Inflammatory macrophage treated with lipopolysaccharide for 4 hours (primary cell): ENCODE measurements around the gene RPL27A.

Experiments used
- DNase-seq: peaks from one replicate; pipeline ENCODE4 v3.0.0-alpha.2; 2020

RPL27A gene

DNA sequence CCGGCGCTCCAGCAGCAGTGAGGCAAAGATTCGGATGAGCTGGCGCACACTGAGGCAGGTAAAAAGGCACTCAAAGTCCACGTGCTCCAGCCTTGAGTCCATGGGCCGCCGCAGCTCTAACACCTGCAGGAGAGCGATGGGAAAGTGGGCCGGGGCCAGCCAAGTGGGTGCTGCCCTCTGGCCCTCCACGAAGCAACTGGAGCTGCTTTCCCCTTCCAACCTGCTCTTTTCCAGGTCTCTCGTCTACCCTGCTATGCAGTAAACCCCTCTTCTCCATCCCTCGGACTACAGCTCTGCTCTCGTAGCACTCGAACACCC is 20.0 kb downstream of the RPL27A start:
- no peak for DNase-seq

DNA sequence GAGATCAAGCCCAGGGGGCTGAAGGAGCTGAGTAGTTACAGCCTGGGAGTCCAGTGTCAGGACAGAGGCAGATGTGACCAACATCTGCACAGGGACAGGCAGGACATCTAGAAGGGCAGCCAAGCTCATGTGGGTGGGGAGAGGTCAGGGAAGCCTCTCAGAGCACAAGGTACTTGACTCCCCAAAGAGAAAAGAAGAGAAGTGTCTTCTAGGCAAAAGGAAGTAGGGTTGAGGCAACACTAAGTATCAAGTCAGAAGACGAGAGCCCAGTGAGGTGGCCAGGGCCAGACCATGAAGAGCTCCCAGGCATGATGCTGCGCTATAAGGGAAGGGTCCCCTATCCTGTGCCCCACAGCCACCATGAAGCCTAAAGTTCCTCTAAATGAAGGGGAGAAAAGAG is 21.5 kb downstream of the RPL27A start:
- peak; percentile 30 for DNase-seq

DNA sequence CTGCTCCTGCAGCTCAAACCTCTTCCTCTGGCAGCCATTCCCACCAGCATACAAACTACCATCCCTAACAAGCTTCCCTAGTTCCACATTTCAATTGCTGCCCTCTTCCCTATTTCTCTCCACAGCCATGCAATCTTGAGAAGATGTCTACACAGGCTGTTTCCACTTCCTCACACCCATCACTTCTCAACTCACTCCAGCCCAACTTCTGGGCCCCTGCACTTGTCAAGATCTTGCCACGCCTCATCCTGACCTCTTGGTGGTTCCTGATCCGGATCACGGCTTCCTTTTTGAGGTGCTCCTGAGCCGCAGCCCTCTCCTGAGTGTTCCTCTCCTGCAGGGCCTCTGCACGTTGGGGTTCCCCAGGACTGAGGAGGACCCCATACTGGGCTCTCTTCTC is 22.6 kb downstream of the RPL27A start:
- DNase-seq = peak; percentile 80

DNA sequence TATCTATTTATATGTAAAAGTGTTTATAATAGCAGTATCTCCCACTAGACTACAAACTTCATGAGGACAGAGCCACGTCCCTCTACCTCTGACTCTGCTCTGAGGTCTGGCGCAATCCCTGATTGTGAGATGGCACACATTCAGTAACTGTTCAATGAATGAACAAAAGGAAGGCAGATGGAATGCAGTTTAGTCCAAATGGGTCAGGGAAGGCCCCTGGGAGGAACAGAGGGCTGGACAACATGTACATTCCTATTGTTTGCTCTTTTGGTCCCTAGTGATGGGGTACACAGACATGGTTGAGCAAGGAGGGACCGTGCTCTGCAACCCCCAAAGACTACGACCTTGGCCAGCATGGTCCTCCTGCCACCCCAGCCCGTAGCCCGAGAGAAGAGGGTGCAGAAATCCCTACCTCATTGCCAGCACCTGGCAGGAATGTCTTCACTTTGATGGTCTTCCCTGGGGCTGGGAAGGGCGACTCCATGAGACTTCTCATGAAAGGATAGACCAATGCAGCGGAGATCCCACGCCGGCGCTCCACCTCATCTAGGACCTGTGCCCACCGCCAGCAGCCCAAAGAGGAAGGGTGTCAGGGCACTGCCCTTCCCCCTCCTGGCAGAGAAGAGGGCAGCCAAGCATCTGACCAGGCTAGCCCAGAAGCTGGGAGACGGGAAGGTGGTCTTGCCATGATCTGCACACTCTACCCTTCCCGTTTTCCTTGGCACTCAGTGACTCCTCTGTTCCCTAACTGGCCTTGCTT is 24.3 kb downstream of the RPL27A start:
- DNase-seq = no peak

DNA sequence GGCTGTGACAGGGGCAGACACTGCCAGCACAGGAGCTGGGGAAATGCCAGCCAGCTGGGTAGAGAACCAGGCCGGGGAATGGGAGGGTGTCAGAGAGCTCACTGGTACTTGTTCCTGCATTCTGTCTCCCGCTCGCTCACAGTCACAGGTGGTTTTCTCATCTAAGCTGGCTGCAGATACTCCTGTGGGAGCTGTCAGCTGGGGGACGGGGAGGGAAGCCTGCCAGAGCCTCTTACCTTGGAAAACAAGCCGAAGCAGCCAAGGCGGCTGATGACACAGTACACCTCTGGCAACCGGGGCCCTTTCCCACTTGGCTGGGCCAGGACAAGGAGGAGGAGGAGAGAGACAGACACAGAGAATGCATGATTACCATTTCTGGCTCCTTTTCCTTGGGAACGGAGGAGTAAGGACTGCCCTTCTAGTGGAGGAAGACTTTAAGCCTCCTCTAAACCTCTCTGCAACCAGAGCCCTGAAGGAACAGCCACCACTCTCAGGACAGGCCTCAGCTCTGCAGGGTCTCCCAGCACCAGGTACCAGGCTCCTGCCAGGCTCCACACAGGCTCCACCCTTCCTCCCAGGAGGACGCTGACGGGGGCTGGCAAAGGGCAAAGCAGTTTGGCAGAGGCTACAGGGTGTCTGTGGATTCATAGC is 25.1 kb downstream of the RPL27A start:
- no peak for DNase-seq

DNA sequence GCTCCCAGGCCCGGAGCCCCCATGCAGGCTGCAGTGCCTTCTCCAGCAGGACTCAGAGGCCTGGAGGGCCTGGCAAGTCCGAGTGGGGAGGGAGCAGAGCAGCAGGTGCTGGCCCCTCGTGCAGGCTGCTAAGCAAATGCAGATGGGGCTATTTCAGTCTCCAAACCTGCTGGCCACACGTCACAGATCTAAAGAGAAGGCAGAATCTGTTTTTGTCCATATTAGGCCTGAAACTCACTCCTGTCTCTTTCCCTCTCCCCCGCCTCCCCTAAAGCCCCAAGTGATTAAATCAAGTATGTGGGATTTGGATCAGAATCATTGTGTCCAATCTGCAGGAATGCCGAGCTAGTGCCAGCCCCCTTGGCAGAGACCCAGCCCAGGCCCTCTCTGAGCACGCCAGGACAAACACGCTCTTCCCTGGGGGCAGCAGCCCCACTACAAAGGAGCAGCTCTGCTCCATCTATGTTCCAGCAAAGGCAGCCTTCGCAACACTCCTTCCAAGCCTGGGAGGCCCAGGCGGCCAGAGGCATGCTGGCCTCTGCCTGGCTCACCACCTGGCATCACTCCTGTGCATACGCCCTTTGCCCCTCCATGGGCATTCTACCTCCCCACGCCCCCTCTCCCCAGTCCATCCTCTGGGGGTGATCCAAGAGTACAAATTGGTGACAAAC is 26.5 kb downstream of the RPL27A start:
- no peak for DNase-seq

DNA sequence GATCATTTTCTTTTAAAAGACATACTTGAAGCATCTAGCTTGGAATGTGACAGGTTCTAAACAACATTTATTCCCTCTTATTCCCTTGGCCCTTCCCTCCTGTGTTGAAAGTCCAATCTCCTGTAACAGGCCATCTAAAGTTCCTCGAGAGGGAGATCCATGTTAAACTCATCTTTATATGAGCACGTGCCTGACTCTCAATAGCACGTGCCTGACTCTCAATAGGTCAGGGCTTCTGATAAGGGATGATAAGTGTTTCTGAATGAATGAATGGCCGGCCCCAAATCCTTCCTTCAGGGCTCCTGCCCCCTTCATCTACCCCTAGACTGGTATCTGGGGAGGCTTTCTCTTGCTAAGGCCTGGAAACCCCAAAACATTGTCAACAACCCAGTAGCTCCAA is 27.2 kb downstream of the RPL27A start:
- no peak for DNase-seq

DNA sequence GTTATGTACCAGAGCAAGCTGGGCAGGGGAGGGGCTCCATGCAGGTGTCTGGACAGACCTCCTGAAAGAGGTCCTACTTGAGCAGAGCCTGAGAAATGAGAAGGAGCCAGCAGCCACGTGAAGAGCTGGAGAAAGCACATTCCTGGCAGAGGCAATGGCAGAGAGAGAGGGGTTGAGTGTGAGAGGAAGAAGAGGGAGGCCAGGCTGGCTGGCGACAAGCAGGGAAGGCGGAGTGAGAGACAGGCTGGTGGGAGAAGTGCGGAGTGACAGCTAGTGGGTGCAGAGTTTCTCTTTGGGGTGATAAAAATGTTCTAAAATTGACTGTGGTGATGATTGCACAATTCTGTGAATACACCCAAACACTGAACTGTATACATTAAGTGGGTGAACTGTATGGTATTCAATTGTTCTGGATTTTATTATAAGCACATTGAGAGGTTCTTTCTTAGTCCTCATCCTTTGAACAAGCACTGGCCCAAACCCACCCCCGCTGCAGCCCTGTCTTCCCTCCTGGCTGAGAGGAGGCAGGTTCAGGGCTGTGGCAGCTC is 29.4 kb downstream of the RPL27A start:
- DNase-seq = no peak

DNA sequence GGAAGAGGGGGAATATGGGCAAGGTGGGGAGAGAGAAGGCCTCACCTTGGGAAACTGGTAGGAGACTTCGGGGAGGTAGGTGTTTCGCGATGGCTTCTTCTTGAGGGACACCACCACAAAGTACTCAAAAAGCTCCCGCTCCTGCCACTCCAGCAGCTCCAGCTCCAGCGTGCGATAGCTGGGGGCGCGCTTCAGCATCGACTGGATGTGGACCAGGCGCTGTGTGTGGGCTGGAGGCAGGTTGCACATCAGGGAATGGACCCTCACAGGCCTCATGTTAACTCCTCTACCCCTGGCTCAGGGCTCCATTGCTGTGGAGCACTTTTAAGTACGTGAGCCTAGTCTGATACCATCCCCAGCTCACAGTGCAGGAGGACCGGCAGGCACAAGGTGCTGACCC is 29.9 kb downstream of the RPL27A start:
- no peak for DNase-seq

DNA sequence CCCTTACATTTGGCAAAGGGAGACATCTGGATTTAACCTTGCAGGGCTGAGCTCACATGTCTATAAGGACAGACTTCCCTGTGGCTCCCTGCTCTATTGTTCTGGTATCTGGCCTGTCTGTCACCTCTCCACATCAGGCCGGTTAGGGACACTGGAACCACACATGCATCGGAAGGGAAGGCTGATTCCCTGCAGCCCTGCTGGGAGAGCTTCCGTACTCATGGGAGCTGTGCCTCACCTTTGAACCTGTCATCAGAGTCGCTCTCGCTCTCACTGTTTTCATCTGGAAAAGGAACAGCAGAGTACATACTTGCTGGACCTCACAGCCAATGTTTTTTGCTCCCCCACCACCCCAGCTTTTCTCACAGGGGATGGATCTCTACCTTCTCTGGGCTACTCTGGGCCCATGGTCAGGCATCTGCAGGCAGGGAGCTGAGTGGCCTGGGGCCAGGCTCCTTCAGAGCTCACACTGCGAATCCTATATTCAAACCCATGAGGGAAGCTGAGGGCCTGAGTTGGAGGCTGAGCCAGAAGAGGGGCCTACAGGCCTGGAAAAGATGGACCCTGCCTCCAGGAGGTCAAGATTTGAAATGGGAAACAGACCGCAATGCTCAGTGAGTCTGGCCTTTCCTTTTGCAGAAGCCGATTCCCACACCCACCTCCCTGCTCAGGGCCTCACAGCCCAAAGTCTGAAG is 31.3 kb downstream of the RPL27A start:
- DNase-seq = no peak

DNA sequence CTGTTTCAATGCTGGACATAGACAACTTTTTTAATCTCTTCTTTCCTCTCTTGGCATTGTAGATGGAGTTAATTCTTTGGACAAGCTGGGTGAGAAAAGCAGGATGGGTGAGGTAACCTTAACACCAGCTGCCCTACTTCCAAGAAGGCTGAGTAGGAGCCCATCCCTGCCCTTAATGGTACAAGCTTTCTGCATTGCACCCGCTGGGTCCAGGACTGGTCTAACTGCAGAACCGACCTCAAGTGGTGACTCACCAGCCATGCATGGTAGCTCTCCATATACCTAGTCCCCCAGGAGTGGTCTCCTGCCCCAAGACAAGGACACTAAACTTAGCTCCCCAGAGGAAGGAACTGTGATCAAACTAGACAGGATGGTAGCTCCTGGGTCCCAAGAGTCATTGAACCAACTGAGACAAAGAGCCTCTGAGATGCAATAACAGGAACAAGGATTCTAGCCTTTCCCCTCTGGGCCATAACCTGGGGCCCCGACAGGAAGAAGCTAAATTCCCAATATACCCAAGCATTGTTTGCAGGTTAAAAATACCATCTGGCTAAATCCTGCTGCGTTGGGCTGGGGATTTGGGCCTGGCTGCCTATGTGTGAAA is 32.1 kb downstream of the RPL27A start:
- DNase-seq = no peak

DNA sequence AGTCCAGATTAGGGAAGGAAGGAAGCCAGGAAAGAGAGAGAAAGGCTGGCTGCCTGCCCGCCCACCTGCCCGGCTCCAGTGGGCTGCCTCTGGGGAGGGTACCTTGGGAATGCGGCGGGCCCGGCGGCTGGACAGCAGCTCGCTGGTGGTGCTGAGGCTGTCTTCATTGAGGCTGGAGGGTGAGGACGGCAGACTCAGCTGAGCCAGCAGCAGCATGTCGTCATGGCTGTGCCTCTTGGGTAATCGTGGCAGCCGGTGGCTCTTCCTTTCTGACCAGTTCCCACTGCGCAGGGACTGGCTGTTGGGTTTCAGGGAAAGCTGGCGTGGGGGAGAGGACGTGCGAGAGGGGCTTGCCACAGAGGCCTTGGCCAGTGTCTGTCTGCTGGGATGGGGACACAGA is 32.9 kb downstream of the RPL27A start:
- peak; percentile 81 for DNase-seq

DNA sequence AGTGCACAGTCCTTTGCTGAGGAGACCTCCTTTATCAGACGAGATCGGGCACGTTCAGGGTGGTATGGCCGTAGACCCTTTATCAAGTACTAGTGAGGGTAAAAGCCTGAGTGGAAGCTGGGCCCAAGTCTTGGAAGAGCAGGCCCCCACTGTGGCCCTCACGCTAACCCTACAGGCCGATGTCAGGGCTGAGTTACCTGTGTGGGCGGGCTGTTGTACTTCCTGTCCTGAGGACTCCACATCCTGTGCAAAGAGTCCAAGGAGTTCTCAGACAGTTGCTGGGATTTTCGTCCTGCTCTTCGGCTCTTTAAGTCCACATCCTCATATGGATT is 34.9 kb downstream of the RPL27A start:
- DNase-seq = peak; percentile 31

DNA sequence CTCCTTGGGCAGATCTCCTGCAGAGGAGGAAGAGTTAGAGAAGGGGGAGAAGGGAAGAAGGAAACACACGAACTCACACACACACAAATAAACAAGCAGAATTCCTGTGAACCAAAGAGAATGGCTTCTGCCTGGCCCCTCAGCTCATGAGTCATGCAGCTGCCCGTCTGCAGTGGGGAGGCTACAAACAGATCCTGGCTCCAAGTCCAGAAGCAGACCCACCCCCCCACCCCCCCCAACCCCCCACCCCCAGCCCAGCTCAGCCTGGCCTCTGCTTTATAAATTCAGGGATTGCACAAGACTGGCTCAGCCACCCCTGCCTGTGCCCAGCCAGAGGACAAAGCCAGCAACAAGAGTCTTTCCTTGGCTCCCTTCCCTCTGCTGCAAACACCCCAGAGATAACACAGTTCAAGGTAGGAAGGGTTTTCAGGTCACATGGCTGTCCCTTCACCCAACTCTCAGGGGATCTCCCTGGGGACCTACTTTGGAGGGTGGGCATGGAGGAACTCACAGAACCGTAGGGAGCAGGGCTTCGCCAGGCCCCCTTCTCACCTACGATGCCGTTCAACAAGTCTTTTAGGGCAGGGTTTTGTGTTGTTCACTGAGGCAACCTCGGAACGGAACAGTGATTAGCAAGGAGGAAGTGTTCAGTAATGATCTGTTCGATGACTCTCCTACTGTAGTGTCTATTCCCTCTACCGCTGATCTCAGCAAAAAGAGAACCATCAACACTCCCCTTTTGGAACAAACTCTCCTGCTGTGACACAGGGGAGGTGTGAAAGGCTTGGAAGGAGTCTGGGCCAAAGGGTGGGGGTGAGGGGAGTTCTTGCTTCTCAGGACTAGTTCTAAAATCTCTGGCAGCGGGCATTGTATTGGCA is 35.5 kb downstream of the RPL27A start:
- peak; percentile 70 for DNase-seq

DNA sequence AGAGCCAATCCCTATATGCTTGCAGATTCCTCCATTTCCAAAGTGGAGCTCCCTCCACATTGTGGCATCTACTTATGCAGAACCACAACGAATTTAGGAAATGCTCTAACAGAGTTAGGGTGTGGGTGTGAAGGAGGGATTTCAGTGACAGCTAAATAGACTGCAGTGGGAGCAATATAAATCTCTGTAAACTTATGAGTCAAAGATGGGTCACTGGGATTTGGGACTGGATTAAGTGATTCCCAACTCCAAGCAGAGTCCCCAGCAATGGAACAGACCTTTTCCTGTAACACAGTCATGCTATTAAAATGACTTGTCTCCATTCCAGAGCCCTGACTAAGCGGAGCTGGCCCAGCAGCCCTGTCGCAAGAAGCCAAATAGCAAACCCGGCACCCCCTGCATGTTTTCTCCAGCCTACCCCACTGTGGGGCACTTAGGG is 36.6 kb downstream of the RPL27A start:
- DNase-seq = peak; percentile 27

DNA sequence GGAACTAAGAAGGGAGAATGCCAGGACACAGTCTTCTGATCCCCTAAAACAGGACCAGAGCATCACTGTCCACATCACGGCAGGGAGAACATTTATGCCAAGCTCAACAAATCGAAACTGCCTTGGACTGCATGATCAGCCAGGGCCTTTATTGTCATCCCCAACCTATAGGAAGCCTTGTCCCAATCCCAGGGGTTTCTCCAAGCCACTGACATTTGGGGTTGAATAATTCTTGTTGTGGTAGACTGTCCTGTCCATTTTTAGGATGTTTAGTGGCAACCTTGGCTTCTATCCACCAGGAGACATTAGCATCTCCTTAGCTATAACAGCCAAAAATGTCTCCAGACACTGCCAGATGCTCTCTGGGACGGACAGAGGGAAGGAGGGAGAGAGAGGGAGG is 37.1 kb downstream of the RPL27A start:
- DNase-seq = no peak

DNA sequence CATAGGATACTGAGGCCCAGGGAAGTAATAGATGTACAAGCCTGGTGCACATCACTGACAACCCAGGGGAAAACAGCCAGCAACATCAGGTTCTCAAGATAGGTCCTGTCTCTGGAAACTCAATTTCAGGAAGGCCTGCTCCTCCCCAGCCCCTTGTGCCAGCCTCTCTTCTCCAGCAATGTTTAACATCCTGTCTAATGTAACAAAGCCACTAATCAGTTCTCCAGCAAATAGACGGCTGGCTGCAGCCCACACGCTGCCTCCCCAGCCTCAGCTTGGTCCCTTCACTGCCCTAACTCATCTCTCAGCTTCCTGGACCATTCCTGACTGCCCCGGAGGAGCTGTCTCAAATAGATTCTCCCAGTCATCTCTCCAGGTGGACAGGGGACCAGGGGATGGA is 37.8 kb downstream of the RPL27A start:
- DNase-seq = no peak

DNA sequence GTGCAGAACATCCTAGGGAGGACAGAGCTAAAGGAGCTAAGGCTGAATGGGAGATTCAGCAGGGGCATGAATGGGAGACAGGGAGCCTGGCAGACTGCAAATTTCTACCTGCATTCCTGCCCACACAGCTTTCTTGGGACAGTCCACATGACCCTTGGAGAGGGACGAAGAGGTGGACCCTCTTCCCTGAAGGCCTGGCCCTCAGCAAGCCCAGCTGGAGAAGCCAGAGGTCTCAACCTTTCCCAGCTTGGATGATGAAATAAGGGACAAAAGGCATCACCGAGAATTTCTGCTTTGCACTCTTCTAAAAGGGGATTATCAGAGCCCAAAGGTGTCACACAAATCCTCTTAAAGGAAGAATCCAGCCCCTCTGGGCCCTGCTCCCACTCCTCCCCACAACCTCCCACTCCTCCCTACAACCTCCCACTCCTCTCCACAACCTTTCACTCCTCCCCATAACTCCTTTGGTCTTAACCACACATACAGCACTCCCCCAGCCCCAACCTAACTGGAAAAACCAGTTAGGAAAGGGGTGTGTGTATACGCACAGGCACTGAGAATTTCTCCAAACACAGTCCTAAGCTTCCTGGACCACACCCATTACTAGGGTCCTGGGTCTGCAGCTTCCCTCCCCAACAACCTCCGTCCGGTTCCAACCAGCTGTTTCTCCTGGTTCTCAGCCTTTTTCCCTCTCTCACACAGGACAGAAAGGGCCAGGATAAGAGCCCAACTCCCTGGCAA is 38.4 kb downstream of the RPL27A start:
- no peak for DNase-seq

DNA sequence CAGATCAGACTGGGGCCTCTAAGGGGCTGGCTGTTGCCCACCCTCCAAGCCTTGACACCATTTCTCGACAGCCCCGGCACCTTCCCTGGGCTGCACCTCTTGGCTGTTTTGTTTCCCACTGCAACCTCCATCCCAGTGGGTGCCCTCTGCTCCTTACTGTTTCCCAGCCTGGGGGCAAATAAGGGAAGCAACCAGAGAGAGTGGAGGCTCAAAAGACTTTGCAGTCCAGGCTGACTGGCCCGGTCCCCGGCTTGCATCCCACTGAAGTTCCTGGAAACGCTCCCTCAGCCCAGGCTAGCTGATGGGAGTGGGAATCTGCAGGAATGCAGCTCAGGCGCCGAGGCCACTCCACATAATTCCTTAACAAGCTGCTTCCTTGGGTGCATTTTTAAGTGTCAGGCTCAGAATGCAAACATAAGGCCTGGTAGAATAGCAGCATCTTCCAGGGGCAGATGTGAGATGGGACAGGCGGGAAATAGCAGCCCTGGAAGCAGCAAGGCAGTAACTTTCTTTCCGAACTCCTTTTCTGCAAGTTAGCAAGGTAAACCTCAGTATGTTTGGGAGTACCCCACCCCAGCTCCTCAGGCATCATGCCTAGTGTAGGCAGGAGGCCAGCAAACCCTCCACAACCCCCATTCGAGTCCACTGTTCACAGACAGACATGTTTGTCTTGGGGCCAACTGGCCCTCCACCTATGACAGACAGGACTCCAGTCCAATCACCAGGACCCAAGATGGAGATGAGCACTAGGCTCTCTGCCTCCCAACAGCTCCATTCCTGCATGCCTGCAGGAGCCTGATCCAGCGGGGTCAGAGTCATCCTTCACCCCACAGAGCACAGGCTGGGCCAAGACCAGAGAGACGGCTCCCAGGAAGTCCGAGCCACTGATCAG is 39.3 kb downstream of the RPL27A start:
- no peak for DNase-seq

DNA sequence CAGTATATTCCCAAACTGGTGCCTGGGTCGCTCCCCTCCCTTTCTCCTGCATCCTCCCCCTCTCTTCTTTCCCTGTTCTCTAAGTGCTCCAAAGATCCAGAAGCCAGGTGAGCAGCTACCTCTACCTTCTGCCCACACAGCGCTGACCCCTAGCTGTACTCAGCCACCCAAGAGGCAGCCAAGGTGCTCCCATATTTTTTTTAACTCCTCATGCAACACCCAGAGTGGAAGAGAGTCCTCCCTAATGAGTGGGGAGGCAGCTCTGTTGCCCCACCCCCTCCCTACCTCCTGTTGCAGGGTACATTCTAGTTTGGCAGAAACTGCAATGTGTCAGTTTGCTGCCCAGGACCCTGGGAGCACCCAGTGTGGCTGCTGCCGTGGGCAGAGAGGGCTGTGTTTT is 40.2 kb downstream of the RPL27A start:
- no peak for DNase-seq
